ENCODE data around the gene SCRN2. TPM values are rescaled to one million over a fixed set of nuclear protein-coding genes. Genes with fewer than 3 reads are reported as not detected.
A peak's percentile ranks its signal among the peaks of the same experiment; 100 is the strongest.

The SCRN2 gene
- total and polyA plus RNA-seq, 2 donors (not counting 3 experiments of a cell fraction or from before 2014, with no cell fraction given), result 31.7 to 48.9 TPM

GRCh38 chr17:47810200-47810821 is 30.8 kb downstream of the SCRN2 start:
- peaks cover 9% of the 10 kb centered on the region for H3K4me1 ChIP-seq (ENCODE audit: control insufficient read depth, extremely low read depth, insufficient read depth, low read length)
- no peaks in the 10 kb centered on the region for H3K9me1 ChIP-seq (replicated peaks; ENCODE audit: control insufficient read depth, extremely low read depth, insufficient read depth, low read length)
- no peaks in the 10 kb centered on the region for H3K9me3 ChIP-seq (replicated peaks; ENCODE audit: control insufficient read depth, insufficient read depth, low read length)
- dilution Hi-C loops (cut with MboI; ENCODE audit: extremely low pct_ligation_motif_present, low sequenced_read_pairs) (no loop called here), intact Hi-C loops (cut with micrococcal nuclease) (no loop called here)
- no peak overlapping the region for H3K4me2 ChIP-seq (ENCODE audit: insufficient read depth, low read length)
- ChIA-PET CTCF (interaction anchor here (0.7 to 1.4 kb wide), 2 partner anchors 9 to 112 kb away, joined by 3 to 5 read pairs; no protein-coding TSS in a partner anchor), POLR2A (no interaction called here)
- peak overlapping the region; percentile 54 for H3K27ac ChIP-seq (ENCODE audit: insufficient read depth, low read depth, low read length)
- no peaks in the 10 kb centered on the region for H3K79me2 ChIP-seq (ENCODE audit: control insufficient read depth, insufficient read depth, low read length)
- FAIRE-seq, result peak; percentile 91
- no TSS peak for BruUV-seq (replicated peaks)
- no peak overlapping the region for H2AFZ ChIP-seq (ENCODE audit: low read depth, low read length)
- no peaks in the 10 kb centered on the region for H3K27me3 ChIP-seq (ENCODE audit: control insufficient read depth in 2 of 2, insufficient read depth in 2 of 2, low read length in 2 of 2)
- no peaks in the 10 kb centered on the region for H4K20me1 ChIP-seq (replicated peaks; ENCODE audit: control insufficient read depth, extremely low read depth, insufficient read depth, low read length)
- H3K36me3 ChIP-seq (ENCODE audit: control insufficient read depth in 2 of 2, extremely low read depth in 1 of 2, insufficient read depth in 2 of 2, low read length in 2 of 2), result peaks cover 3 to 51% of the 10 kb centered on the region in 2 experiments
- peak; percentile 65 for DNase-seq (ENCODE audit: low read depth, low spot score)
- TF ChIP-seq MYC (IDR thresholded peaks at IDR 0.05; ENCODE audit: low read depth, low read length), result no peak
- TF ChIP-seq FOS (IDR thresholded peaks at IDR 0.05; ENCODE audit: borderline replicate concordance, insufficient read depth, low read length), result peak; percentile 78
- no peak for TF ChIP-seq MAX (IDR thresholded peaks at IDR 0.05; ENCODE audit: insufficient read depth, insufficient read length)
- no peak for TF ChIP-seq POLR2AphosphoS5 (IDR thresholded peaks at IDR 0.05; ENCODE audit: insufficient read depth, low read depth, low read length)
- peak; percentile 46 for TF ChIP-seq JUN (IDR thresholded peaks at IDR 0.05; ENCODE audit: borderline replicate concordance, insufficient read depth, insufficient read length, low read depth)
- no peak for TF ChIP-seq CTCF (IDR thresholded peaks at IDR 0.05; ENCODE audit: extremely low read depth in 1 of 2, insufficient read depth in 1 of 2, low read depth in 1 of 2, low read length in 2 of 2)
- no peak for TF ChIP-seq POLR2A (IDR thresholded peaks at IDR 0.05; ENCODE audit: low read depth, low read length)
- no peak for TF ChIP-seq GATA2 (IDR thresholded peaks at IDR 0.05; ENCODE audit: insufficient read depth, insufficient read length, low read depth, low read length)
- no peak overlapping the region for H3K4me3 ChIP-seq (replicated peaks in 1 of 3; ENCODE audit: insufficient read depth in 1 of 3, low read depth in 1 of 3, low read length in 3 of 3)
- no peak overlapping the region for H3K9ac ChIP-seq (replicated peaks; ENCODE audit: extremely low read depth, insufficient read depth, low read length)

All from endothelial cell of umbilical vein (primary cell).